ENCODE data around the gene BTBD9. TPM values are rescaled to one million over a fixed set of nuclear protein-coding genes. Genes with fewer than 3 reads are reported as not detected.
"Not testable (repeated sequence)": the region's sequence is repeated elsewhere in the genome, so short reads cannot be mapped to it uniquely, and the experiment has no call there.

Gene BTBD9
- total and polyA plus RNA-seq, 5 donors from 2014 or later, result 11.6 to 79.7 (median 16.7) TPM

GRCh38 chr6:38124224-38124926 is 515.4 kb downstream of the BTBD9 start:
- not testable (repeated sequence) for H3K27ac ChIP-seq (ENCODE audit: insufficient read depth, low read length, poor library complexity, severe bottlenecking); H3K9me3 ChIP-seq (ENCODE audit: control insufficient read depth in 2 of 2, low read length in 2 of 2); H3K4me3 ChIP-seq (ENCODE audit: low read depth, low read length); H3K27ac Mint-ChIP-seq; DNase-seq; H3K9me3 Mint-ChIP-seq; ATAC-seq (ENCODE audit: low read depth in 2 of 2); H3K27me3 ChIP-seq (ENCODE audit: control insufficient read depth, insufficient read depth, low read length); H3K4me1 ChIP-seq (ENCODE audit: control insufficient read depth, insufficient read depth, low read length, poor library complexity, severe bottlenecking); H3K4me3 Mint-ChIP-seq; H3K27me3 Mint-ChIP-seq
- Mint-ChIP-seq H3K36me3 (peaks cover 54% of the 10 kb centered on the region), H3K4me1 (peaks cover 4 to 32% (median 20%) of the 10 kb centered on the region in 4 donors)
- H3K36me3 ChIP-seq (ENCODE audit: control insufficient read depth, insufficient read depth, low read length), result peaks cover 25% of the 10 kb centered on the region

- H3K36me3 ChIP-seq (ENCODE audit: control insufficient read depth, insufficient read depth, low read length), result peaks cover 46% of the 10 kb centered on the region
- Mint-ChIP-seq H3K9me3 (no peaks in the 10 kb centered on the region), H3K27me3 (no peaks in the 10 kb centered on the region), H3K36me3 (peaks cover 39% of the 10 kb centered on the region), H3K4me1 (peaks cover 0 to 19% (median 7%) of the 10 kb centered on the region in 4 donors), H3K4me3 (no peak overlapping the region), H3K27ac (no peak overlapping the region)
- DNase-seq, result no peak
- H3K4me3 ChIP-seq (ENCODE audit: low read depth, low read length), result no peak overlapping the region
- no peak overlapping the region for H3K27ac ChIP-seq (ENCODE audit: insufficient read depth, low read length, poor library complexity, severe bottlenecking)
- H3K4me1 ChIP-seq (ENCODE audit: control insufficient read depth, insufficient read depth, low read length, poor library complexity, severe bottlenecking), result no peaks in the 10 kb centered on the region
- no peaks in the 10 kb centered on the region for H3K9me3 ChIP-seq (ENCODE audit: control insufficient read depth in 2 of 2, low read length in 2 of 2)
- ATAC-seq (ENCODE audit: low read depth in 2 of 2), result no peak
- no peaks in the 10 kb centered on the region for H3K27me3 ChIP-seq (ENCODE audit: control insufficient read depth, insufficient read depth, low read length)
Observed at GRCh38 chr6:38119516-38119915, 520.2 kb downstream of the BTBD9 start.

- Histone ChIP-seq H3K27me3 (ENCODE audit: control insufficient read depth, insufficient read depth, low read length) (no peaks in the 10 kb centered on the region), H3K9me3 (ENCODE audit: control insufficient read depth in 2 of 2, low read length in 2 of 2) (no peaks in the 10 kb centered on the region), H3K36me3 (ENCODE audit: control insufficient read depth, insufficient read depth, low read length) (peaks cover 46% of the 10 kb centered on the region), H3K4me1 (ENCODE audit: control insufficient read depth, insufficient read depth, low read length, poor library complexity, severe bottlenecking) (no peaks in the 10 kb centered on the region), H3K27ac (ENCODE audit: insufficient read depth, low read length, poor library complexity, severe bottlenecking) (no peak overlapping the region), H3K4me3 (ENCODE audit: low read depth, low read length) (no peak overlapping the region)
- Mint-ChIP-seq H3K9me3 (no peaks in the 10 kb centered on the region), H3K36me3 (peaks cover 39% of the 10 kb centered on the region), H3K4me1 (peaks cover 4 to 19% (median 8%) of the 10 kb centered on the region in 4 donors), H3K27ac (no peak overlapping the region), H3K4me3 (no peak overlapping the region), H3K27me3 (no peaks in the 10 kb centered on the region)
- DNase-seq (no peak), ATAC-seq (ENCODE audit: low read depth in 2 of 2) (no peak)
Observed at GRCh38 chr6:38118791-38119365, 520.9 kb downstream of the BTBD9 start.

Other genes with a start within 250 kb of the BTBD9 start
- gene GLO1, start 63.2 kb upstream of the BTBD9 start, total RNA-seq, result 22.1 TPM
- gene GLO1, start 63.2 kb upstream of the BTBD9 start, polyA plus RNA-seq, result 100 to 1,000 TPM in 1 of 4 donors, 10 to 100 TPM in 3; 79.1 to 100 (median 89.2) TPM
- gene DNAH8, start 75.4 kb upstream of the BTBD9 start, total RNA-seq, result 0.05 TPM
- gene DNAH8, start 75.4 kb upstream of the BTBD9 start, polyA plus RNA-seq, result 1 to 10 TPM in 1 of 4 donors, under 1 TPM in 3; 0.39 to 1.2 (median 0.63) TPM

Data from CD4-positive, CD25-positive, alpha-beta regulatory T cell (primary cell).